NT2/D1 (cell line): Measurements from ENCODE around the gene CARD14.

Experiments used
- SUZ12 ChIP-seq: IDR thresholded peaks from 2 replicates; pipeline ENCODE4 v1.6.1; 2011; ENCODE audit not compliant: insufficient read length, insufficient read depth; ENCODE audit errors: extremely low read depth
- YY1 ChIP-seq: IDR thresholded peaks from 2 replicates; pipeline ENCODE4 v1.6.1; 2011; ENCODE audit not compliant: insufficient read length, insufficient read depth

DNA sequence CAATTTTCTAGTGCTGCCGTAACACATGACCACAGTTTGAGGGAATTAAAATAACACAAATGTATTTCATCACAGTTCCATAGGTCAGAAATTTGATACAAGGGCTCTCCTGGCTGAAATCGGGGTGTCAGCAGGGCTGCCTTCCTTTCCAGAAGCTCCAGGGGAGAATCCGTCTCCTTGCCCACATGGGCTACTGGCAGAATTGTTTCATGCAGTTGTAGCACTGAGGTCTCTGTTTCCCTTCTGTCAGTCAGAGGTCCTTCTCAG, 43.4 kb upstream of the CARD14 start:
- TF ChIP-seq YY1 (no peak), SUZ12 (no peak)
